ENCODE data around the gene SEC22C. TPM values are rescaled to one million over a fixed set of nuclear protein-coding genes. Genes with fewer than 3 reads are reported as not detected.

The SEC22C gene
- total RNA-seq, 1 donor: 78.6 TPM

- no peak for DNase-seq (ENCODE audit: low read depth)
- TF ChIP-seq, protein P1, sequence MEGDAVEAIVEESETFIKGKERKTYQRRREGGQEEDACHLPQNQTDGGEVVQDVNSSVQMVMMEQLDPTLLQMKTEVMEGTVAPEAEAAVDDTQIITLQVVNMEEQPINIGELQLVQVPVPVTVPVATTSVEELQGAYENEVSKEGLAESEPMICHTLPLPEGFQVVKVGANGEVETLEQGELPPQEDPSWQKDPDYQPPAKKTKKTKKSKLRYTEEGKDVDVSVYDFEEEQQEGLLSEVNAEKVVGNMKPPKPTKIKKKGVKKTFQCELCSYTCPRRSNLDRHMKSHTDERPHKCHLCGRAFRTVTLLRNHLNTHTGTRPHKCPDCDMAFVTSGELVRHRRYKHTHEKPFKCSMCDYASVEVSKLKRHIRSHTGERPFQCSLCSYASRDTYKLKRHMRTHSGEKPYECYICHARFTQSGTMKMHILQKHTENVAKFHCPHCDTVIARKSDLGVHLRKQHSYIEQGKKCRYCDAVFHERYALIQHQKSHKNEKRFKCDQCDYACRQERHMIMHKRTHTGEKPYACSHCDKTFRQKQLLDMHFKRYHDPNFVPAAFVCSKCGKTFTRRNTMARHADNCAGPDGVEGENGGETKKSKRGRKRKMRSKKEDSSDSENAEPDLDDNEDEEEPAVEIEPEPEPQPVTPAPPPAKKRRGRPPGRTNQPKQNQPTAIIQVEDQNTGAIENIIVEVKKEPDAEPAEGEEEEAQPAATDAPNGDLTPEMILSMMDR (IDR thresholded peaks at IDR 0.05; ENCODE audit: insufficient read depth, low read depth, low read length): no peak
- no peak overlapping the region for H3K4me3 ChIP-seq (ENCODE audit: low read depth, low read length)
These were observed 52.3 kb downstream of the SEC22C start for GRCh38 chr3:42529468-42529867.

DNA sequence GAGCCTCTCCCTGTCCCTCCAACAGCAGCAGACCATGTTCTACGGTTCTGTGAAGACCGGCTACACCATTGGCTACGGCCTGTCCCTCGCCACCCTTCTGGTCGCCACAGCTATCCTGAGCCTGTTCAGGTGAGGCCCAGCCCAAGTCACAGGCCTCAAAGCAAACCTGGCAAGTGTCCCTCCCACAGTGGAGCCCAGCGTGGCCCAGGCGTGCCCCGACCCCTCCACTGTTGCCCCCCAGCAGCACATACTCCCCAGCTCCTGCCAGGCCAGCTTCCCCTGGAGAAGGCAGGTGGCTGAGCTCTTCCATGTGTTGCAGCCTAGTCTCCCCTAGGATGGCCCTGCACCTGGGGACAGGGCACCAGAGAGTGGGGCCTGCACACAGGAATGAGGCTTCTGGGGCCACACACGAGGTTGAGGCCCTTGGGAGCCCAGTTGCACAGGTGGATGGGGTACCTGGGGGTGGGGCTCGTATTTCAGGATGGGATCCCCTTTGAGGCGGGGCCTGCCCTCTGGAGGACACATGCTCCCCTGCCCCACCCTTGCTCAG, 54.3 kb downstream of the SEC22C start:
- TF ChIP-seq, protein P1 (IDR thresholded peaks at IDR 0.05; ENCODE audit: insufficient read depth, low read depth, low read length): no peak
- no peak for DNase-seq (ENCODE audit: low read depth)
- no peak overlapping the region for H3K4me3 ChIP-seq (ENCODE audit: low read depth, low read length)

DNA sequence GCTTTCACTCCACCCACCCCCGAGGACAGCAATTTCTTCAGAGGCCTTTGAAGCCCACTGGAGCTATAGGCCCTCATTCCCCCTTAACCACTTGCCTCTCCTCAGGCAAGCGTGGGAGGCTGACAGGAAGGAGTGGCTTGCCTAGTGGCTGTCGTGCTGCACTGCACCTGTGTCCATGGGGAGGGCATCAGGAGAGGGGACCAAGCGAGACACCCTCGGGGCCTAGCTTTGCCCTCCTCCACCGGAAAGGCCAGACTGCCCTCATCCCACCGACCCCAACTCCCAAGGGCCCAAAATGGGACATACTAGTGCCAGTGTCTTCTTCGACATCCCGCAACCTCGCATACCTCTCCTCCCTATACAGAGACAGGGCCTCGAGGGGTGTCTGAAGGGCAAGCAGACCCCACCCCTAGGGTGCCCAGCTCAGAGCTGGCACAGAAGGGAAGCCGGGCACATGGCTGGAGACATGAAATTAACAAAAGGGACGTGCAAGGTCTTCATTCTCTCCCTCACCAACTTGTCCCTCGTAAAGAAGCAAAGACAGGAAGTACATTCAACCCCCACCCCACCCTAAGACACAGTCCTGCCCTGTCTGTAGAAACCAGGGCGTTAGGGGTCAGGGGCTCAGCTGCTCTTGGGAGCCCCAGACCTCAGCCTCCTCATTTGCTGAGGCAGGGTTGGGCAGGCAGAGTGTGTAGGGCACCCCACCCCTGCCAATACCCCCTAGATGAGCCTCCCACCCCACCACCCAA, 55.0 kb downstream of the SEC22C start:
- H3K4me3 ChIP-seq (ENCODE audit: low read depth, low read length): no peak overlapping the region
- DNase-seq (ENCODE audit: low read depth): no peak
- TF ChIP-seq, protein P1 (IDR thresholded peaks at IDR 0.05; ENCODE audit: insufficient read depth, low read depth, low read length): no peak

GRCh38 chr3:42525736-42526345, 55.9 kb downstream of the SEC22C start:
- TF ChIP-seq, protein P1 (IDR thresholded peaks at IDR 0.05; ENCODE audit: insufficient read depth, low read depth, low read length): no peak
- no peak for DNase-seq (ENCODE audit: low read depth)
- no peak overlapping the region for H3K4me3 ChIP-seq (ENCODE audit: low read depth, low read length)

GRCh38 chr3:42525212-42525611, 56.6 kb downstream of the SEC22C start:
- DNase-seq (ENCODE audit: low read depth): no peak
- TF ChIP-seq, protein P1 (IDR thresholded peaks at IDR 0.05; ENCODE audit: insufficient read depth, low read depth, low read length): no peak
- H3K4me3 ChIP-seq (ENCODE audit: low read depth, low read length): no peak overlapping the region

DNA sequence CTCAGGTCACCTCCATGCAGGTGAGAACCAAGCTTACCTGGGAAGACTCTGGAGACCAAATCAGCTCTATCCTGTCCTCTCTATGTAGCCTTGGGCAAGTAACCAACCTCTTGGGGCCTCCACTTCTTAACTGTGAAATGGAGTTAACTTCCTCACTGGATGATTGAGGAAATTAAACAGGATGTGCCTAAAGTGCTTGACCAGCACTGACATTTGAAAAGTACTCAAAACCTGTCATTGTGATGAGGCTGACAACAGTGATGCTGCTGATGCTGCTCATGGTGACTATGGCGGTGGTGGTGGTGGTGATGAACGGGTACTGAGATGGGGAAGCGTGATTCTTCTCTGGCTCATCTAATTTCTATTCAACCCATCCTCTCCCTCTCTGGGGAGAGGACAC, 57.0 kb downstream of the SEC22C start:
- DNase-seq (ENCODE audit: low read depth): no peak
- TF ChIP-seq, protein P1 (IDR thresholded peaks at IDR 0.05; ENCODE audit: insufficient read depth, low read depth, low read length): no peak

More for the DNA sequence above, 57.0 kb downstream of the SEC22C start:
- no peak overlapping the region for H3K4me3 ChIP-seq (ENCODE audit: low read depth, low read length)
